Calu3 (cell line): ENCODE measurements around the gene KRTAP1-3. TPM values are rescaled to one million over a fixed set of nuclear protein-coding genes. Genes with fewer than 3 reads are reported as not detected.
A peak's percentile ranks its signal among the peaks of the same experiment; 100 is the strongest.

Source experiments
- BruUV-seq: library from RNA; stranded (reverse); fragments of 400-500 nt; replicated peaks from 2 replicates; lab custom pipeline; 2021; lab: Mats Ljungman, UMichigan
- CTCF ChIA-PET: fragments of 300-600 bp; sonication (Branson Sonifier 250); formaldehyde crosslinking; loops from one replicate; lab custom pipeline; 2022; ENCODE audit warnings: antibody characterized with exemption; lab: Charles Lee
- DNase-seq: peaks from one replicate; pipeline ENCODE4 v3.0.0; 2022
- H3K27ac Mint-ChIP-seq: one replicate; pipeline ENCODE4 v1.8.0; 2022; ENCODE audit warnings: mixed read lengths; ENCODE audit not compliant: unreplicated experiment
- H3K27me3 Mint-ChIP-seq: one replicate; pipeline ENCODE4 v1.8.0; 2022; ENCODE audit warnings: mixed read lengths; ENCODE audit not compliant: unreplicated experiment
- H3K36me3 Mint-ChIP-seq: one replicate; pipeline ENCODE4 v1.8.0; 2022; ENCODE audit warnings: mild to moderate bottlenecking, moderate library complexity, mixed read lengths; ENCODE audit not compliant: insufficient read depth, unreplicated experiment
- H3K4me1 Mint-ChIP-seq: one replicate; pipeline ENCODE4 v1.8.0; 2022; ENCODE audit warnings: mild to moderate bottlenecking, low read depth, mixed read lengths; ENCODE audit not compliant: unreplicated experiment
- H3K4me3 Mint-ChIP-seq: one replicate; pipeline ENCODE4 v1.8.0; 2022; ENCODE audit warnings: mild to moderate bottlenecking, low read depth, moderate library complexity, mixed read lengths; ENCODE audit not compliant: unreplicated experiment
- H3K9me3 Mint-ChIP-seq: one replicate; pipeline ENCODE4 v1.8.0; 2022; ENCODE audit warnings: low read depth, mixed read lengths; ENCODE audit not compliant: unreplicated experiment
- CTCF ChIP-seq: fragments of 200-600 bp; IDR thresholded peaks from one replicate; pipeline ENCODE4 v1.8.0; 2022; ENCODE audit warnings: antibody characterized with exemption; ENCODE audit not compliant: unreplicated experiment
- intact Hi-C: fragments of 100-400 bp; cut with micrococcal nuclease; formaldehyde crosslinking; loops from one replicate; pipeline ENCODE4 v1.10.0; 2022; ENCODE audit not compliant: unreplicated experiment
- total RNA-seq: library from RNA; stranded (reverse); gene quantifications from 2 replicates; pipeline ENCODE4 v1.2.3, GENCODE V29; 2022

Gene KRTAP1-3
- total RNA-seq, 1 experiment from 2014 or later = not detected

- BruUV-seq = no TSS peak
- CTCF ChIA-PET = interaction anchor here (0.7 to 1.5 kb wide), 3 partner anchors 14 to 96 kb away, joined by 3 read pairs; no protein-coding TSS in a partner anchor
- Mint-ChIP-seq H3K36me3 (no peaks in the 10 kb centered on the region), H3K9me3 (peaks cover 3% of the 10 kb centered on the region), H3K4me3 (no peak overlapping the region), H3K27me3 (no peaks in the 10 kb centered on the region), H3K4me1 (peaks cover 37% of the 10 kb centered on the region), H3K27ac (peak overlapping the region; percentile 13)
- TF ChIP-seq CTCF = no peak
- intact Hi-C loops = loop anchor here (5.0 kb wide), 1 partner anchor 67 kb away; no protein-coding TSS in a partner anchor
- no peak for DNase-seq
These were observed 10.0 kb downstream of the KRTAP1-3 start for GRCh38 chr17:41024697-41025096.

GRCh38 chr17:41020336-41020735, 14.3 kb downstream of the KRTAP1-3 start:
- H3K27me3 Mint-ChIP-seq = no peaks in the 10 kb centered on the region
- no peaks in the 10 kb centered on the region for H3K36me3 Mint-ChIP-seq
- H3K4me1 Mint-ChIP-seq = peaks cover 34% of the 10 kb centered on the region
- no peak for DNase-seq
- no peak for TF ChIP-seq CTCF
- no peak overlapping the region for H3K4me3 Mint-ChIP-seq
- no TSS peak for BruUV-seq
- no peak overlapping the region for H3K27ac Mint-ChIP-seq
- intact Hi-C loops = loop anchor here (5.0 kb wide), 1 partner anchor 63 kb away; no protein-coding TSS in a partner anchor
- H3K9me3 Mint-ChIP-seq = peaks cover 3% of the 10 kb centered on the region
- CTCF ChIA-PET = interaction anchor here (0.6 to 1.6 kb wide), 12 partner anchors 9 to 1357 kb away, joined by 3 to 8 read pairs (median 4); partner anchors contain the start of genes GSDMB and KRTAP3-1

- no peak overlapping the region for H3K4me3 Mint-ChIP-seq
- no TSS peak for BruUV-seq
- H3K9me3 Mint-ChIP-seq = peaks cover 3% of the 10 kb centered on the region
- CTCF ChIA-PET = interaction anchor here (0.7 to 1.6 kb wide), 5 partner anchors 10 to 251 kb away, joined by 3 to 7 read pairs (median 4); partner anchors contain the start of gene KRTAP3-1
- H3K36me3 Mint-ChIP-seq = no peaks in the 10 kb centered on the region
- H3K4me1 Mint-ChIP-seq = peaks cover 33% of the 10 kb centered on the region
- H3K27me3 Mint-ChIP-seq = no peaks in the 10 kb centered on the region
- H3K27ac Mint-ChIP-seq = no peak overlapping the region
- intact Hi-C loops = no loop called here
- no peak for TF ChIP-seq CTCF
- DNase-seq = no peak
These were observed 15.3 kb downstream of the KRTAP1-3 start for GRCh38 chr17:41019415-41019814.

GRCh38 chr17:41018541-41018940, 16.1 kb downstream of the KRTAP1-3 start:
- no peak overlapping the region for H3K4me3 Mint-ChIP-seq
- intact Hi-C loops = no loop called here
- no peaks in the 10 kb centered on the region for H3K27me3 Mint-ChIP-seq
- H3K9me3 Mint-ChIP-seq = peaks cover 3% of the 10 kb centered on the region
- no peak for DNase-seq
- no peak for TF ChIP-seq CTCF
- H3K4me1 Mint-ChIP-seq = peaks cover 28% of the 10 kb centered on the region
- no peaks in the 10 kb centered on the region for H3K36me3 Mint-ChIP-seq
- H3K27ac Mint-ChIP-seq = no peak overlapping the region
- CTCF ChIA-PET = interaction anchor here (0.6 to 1.6 kb wide), 3 partner anchors 8 to 488 kb away, joined by 3 to 7 read pairs (median 3); partner anchors contain the start of gene KRTAP1-5
- no TSS peak for BruUV-seq
